DMS114 treated with DMSO at 0.1 percent for 48 hours (cell line): Measurements from ENCODE around the gene ADORA2B.
"Not testable (repeated sequence)": the region's sequence is repeated elsewhere in the genome, so short reads cannot be mapped to it uniquely, and the experiment has no call there.

Experiments used
- DNase-seq: peaks from one replicate; lab custom pipeline; 2025; ENCODE audit not compliant: unreplicated experiment; lab: John Stamatoyannopoulos, UW

The ADORA2B gene

DNA sequence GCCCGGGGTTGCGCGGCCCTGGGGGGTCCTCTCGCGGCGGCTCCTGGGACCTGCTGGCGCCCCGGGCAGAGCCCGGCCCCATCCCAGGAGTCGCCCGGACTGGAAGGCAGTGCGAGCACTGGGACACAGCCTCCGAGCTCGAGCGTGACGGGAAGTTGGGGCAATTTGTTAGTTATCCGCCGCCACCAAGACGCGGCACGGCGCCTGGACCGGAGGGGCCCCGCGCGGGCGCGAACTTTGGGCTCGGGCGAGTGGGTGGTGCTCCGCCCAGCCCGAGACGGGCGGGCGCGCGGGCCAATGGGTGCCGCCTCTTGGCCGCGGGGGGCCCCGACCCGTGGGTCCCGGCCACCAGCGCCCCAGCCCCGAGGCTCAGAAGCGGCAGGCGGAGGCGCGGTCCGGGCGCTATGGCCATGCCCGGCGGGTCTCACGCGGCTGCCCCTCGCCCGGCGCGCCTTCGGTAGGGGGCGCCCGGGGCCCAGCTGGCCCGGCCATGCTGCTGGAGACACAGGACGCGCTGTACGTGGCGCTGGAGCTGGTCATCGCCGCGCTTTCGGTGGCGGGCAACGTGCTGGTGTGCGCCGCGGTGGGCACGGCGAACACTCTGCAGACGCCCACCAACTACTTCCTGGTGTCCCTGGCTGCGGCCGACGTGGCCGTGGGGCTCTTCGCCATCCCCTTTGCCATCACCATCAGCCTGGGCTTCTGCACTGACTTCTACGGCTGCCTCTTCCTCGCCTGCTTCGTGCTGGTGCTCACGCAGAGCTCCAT, at the start of gene ADORA2B:
ADORA2B (plus strand) TSS at position 372 of the 768 bp plus-strand sequence; CDS start at position 491, 119 bp downstream.
- DNase-seq, result no peak

DNA sequence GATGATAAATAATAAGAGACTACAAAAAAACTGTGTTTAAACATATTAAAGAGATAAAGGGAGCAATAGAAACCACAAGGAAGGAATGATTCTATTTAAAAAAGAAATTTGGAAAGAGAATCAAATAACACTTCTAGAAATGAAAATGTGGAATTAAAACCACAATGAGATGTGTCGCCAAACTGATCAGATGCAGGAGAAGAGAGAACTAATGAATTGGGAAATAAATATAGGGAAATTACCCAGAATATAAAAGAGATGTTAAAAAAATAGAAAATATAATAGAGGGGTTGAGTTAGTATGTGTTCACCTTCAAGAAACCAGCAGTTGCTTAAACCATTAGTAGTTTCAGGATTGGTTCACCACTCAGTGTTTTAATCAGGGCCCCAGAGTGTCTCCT, 48.7 kb upstream of the ADORA2B start:
- no peak for DNase-seq

GRCh38 chr17:15896834-15897233, 48.1 kb upstream of the ADORA2B start:
- no peak for DNase-seq

DNA sequence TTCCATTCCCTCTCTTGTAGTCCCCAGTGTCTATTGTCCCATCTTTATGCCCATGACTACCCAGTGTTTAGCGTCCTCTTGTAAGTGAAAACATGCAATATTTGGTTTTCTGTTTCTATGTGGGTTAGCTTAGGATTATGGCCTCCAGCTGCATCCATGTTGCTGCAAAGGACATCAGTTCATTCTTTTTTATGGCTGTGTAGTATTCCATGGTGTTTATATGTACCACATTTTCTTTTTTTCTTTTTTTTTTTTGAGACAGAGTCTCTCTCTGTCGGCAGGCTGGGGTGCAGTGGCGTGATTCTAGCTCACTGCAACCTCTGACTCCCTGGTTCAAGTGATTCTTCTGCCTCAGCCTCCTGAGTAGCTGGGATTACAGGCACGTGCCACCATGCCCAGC, 45.3 kb upstream of the ADORA2B start:
- DNase-seq, result not testable (repeated sequence)

DNA sequence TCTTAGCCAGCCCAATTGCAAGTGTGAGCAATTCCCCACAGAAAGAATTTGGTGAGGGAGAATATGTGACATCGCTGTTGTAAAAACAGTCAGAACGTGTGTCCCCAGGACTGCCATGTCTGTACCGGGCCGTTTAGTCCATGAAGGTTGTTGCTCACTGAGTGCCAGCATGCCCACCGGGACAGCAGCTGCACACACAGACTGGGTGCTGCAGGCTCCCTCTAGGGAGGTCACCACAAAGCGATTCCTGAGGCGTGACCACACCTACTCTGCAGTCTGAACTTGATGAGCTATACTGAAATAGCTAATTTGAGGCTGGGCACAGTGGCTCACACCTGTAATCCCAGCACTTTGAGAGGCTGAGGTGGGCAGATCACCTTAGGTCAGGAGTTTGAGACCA, 44.1 kb upstream of the ADORA2B start:
- DNase-seq, result no peak

DNA sequence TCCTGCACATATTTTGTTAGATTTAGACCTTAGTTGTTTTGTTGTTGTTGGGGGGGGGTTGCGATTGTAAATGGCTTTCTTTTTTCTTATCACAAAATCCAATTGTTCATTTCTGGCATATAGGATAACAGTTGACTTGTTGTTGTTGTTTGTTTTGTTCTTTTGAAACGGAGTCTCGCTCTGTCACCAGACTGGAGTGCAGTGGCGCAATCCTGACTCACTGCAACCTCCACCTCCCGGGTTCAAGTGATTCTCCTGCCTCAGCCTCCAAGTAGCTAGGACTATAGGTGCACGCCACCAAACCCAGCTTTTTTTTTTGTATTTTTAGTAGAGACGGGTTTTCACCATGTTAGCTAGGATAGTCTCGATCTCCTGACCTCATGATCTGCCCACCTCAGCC, 39.7 kb upstream of the ADORA2B start:
- DNase-seq, result not testable (repeated sequence)

GRCh38 chr17:15907290-15907689, 37.6 kb upstream of the ADORA2B start:
- DNase-seq, result no peak

- DNase-seq, result no peak
Measured at GRCh38 chr17:15908378-15908777, 36.6 kb upstream of the ADORA2B start.

DNA sequence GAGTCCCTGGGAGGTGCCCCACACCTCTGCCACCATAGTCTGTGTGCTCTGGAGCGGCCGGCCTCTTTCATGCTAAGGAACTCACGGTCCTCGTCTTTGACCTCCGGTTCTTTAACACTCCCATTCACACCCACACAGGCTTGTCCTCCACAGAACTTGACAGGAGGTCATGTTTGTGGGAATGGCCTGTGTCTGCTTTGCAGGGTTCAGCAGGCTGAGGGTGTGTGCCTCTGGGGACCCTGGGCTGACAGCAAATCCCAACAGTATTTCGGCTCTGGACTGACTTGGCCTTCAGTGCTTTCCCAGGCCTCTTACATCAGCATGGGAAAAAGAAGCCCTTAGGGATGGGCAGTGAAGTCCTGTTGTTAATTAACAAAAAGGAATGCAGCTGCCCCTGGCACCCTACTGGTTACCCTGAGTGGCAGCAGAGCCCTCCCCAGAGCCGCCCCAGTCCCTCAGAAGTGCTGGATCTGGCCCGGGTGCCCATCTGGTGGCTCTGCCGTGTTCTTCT, 35.4 kb upstream of the ADORA2B start:
- no peak for DNase-seq

DNA sequence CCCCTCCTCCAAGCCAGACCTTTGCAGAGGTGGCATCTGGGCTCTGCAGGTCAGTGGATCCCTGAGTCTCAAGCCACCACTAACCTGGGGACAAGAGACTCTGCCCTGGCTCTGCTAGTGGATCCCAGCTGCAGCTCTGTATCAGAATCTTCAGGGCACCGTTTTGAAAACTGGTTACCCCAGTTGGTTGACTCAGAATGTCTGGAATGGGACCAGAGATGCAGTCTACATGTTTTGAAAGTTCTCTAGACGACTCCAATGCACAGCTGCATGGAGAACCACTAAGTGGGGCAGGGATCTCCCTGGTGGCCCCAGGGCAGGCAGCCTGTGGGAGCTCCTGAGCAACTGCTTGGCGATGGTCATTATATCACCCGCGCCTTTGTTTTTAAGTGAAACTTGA, 34.1 kb upstream of the ADORA2B start:
- no peak for DNase-seq

GRCh38 chr17:15911701-15912100, 33.2 kb upstream of the ADORA2B start:
- DNase-seq, result not testable (repeated sequence)

- DNase-seq, result no peak
Measured at GRCh38 chr17:15912416-15912955, 32.4 kb upstream of the ADORA2B start.

DNA sequence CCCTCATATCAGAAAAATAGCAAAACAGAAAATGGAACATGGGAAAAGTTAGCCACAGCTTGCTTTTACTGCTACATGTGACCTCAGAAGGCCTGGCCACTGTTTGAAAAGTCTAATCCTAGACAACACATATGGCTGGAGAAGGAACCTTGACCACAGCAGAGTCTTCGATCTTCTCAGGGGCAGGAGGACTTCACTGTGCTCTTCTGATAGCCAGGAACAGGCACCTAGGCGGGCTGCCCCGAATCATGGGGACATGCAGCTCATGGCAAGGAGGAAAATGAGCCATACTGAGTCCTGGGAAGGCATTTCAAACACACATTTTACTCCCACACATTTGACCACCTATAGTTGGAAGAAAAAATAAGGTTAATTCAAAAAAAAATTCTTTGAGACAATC, 31.1 kb upstream of the ADORA2B start:
- DNase-seq, result no peak

GRCh38 chr17:15914400-15915170, 30.3 kb upstream of the ADORA2B start:
- DNase-seq, result no peak

GRCh38 chr17:15915961-15916360, 29.0 kb upstream of the ADORA2B start:
- DNase-seq, result no peak

DNA sequence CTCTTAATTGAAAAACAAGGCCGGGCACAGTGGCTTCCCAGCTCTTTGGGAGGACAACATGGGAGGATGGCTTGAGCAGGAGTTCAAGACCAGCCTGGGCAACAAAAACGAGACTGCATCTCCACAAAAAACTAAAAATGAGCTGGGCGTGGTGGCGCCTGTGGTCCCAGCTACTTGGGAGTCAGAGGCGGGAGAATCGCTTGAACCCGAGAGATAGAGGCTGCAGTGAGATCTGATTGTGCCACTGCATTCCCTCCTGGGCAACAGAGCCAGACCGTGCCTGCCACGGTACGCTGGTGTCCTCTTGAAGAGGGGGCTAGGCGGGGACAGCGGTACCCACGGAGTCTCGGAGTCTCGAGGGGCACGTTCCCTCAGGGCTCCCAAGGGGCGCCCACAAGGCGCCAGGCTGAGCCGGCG, 27.9 kb upstream of the ADORA2B start:
- DNase-seq, result no peak

- no peak for DNase-seq
Measured at GRCh38 chr17:15917438-15918027, 27.4 kb upstream of the ADORA2B start.

DNA sequence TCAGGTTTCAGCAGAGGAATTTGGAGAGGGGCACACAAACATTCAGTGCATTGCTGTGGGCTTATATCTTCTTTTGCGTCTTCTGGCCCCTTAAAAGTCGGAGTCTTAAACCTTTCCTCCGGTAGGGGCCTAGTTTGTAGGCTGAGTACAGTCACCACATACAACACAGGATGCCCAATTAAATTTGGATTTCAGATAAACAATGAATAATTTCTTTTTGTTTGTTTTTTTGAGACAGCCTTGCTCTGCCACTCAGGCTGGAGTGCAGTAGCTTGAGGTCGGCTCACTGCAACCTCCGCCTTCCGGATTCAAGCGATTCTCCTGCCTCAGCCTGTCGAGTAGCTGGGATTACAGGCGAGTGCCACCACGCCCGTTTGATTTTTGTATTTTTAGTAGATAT, 26.7 kb upstream of the ADORA2B start:
- no peak for DNase-seq

- DNase-seq, result no peak
Measured at GRCh38 chr17:15918661-15919259, 26.2 kb upstream of the ADORA2B start.

DNA sequence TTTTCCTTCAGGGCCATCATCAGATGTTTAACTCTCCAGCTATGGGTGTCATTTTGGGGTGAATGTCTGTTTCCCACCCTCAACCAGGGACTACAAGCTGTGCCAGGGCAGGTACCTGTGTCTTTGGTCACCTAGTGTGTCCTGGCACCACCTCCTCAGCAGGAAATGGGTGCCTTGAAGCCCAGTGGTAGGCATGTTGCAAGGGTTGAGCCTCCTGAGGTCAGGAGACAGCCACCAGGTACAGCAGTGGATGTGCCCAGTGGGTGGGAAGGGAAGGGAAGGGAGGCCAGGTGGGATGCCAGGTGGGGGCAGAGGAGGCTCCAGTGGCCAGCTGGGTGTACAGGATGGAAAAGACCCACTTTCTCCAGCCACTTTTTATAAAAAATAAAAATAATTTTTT, 25.5 kb upstream of the ADORA2B start:
- no peak for DNase-seq

- DNase-seq, result no peak
Measured at GRCh38 chr17:15920758-15921239, 24.1 kb upstream of the ADORA2B start.
